Type B pancreatic cell (in vitro differentiated cells): ENCODE results near the gene STK26. TPM values are rescaled to one million over a fixed set of nuclear protein-coding genes. Genes with fewer than 3 reads are reported as not detected.

Experiments used
- DNase-seq: peaks from one replicate; pipeline ENCODE4 v3.0.0; 2021; ENCODE audit warnings: mixed read lengths; ENCODE audit not compliant: unreplicated experiment; ENCODE audit errors: extremely low spot score
- H3K27ac Mint-ChIP-seq: 2 replicates; pipeline ENCODE4 v1.8.0; 2021; ENCODE audit warnings: mild to moderate bottlenecking, mixed read lengths
- H3K27me3 Mint-ChIP-seq: 2 replicates; pipeline ENCODE4 v1.8.0; 2021; ENCODE audit warnings: mixed read lengths
- H3K36me3 Mint-ChIP-seq: 2 replicates; pipeline ENCODE4 v1.8.0; 2021; ENCODE audit warnings: mixed read lengths
- H3K4me1 Mint-ChIP-seq: one replicate; pipeline ENCODE4 v1.8.0; 2021; ENCODE audit warnings: mixed read lengths; ENCODE audit not compliant: unreplicated experiment
- H3K4me3 Mint-ChIP-seq: 2 replicates; pipeline ENCODE4 v1.8.0; 2021; ENCODE audit warnings: mild to moderate bottlenecking, mixed read lengths
- H3K9me3 Mint-ChIP-seq: 2 replicates; pipeline ENCODE4 v1.8.0; 2021; ENCODE audit warnings: mixed read lengths
- total RNA-seq: library from RNA; stranded (reverse); gene quantifications from 2 replicates; pipeline ENCODE4 v1.2.1, GENCODE V29; 2021; ENCODE audit warnings: low replicate concordance
- TF ChIP-seq, protein P1 (sequence below): fragments of 200-600 bp; sonication (generic); conservative IDR thresholded peaks from 2 replicates; pipeline ENCODE4 v1.5.0; 2021; ENCODE audit warnings: antibody characterized with exemption, mild to moderate bottlenecking

The STK26 gene
- total RNA-seq, 1 donor from 2014 or later: 64.3 TPM

DNA sequence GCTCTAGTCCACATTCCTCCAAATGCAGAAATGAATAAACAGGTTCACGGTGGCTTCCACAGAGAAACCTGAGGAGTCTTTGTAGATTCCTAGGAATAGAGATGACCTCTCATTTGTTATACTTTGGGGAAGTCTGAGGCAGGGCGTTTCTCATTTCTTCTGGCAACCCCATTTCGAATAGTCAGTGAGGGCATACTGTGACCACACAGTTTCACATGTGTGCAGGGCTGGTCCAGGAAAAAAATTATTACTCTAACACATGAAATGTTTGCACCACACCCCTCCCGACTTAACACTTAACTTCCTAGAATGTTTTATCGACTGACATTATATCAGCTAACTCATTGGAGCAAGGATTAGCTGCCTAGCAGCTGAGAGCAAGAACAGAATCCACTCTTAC, 92.7 kb downstream of the STK26 start:
- Mint-ChIP-seq H3K27me3 (no peaks in the 10 kb centered on the region), H3K4me3 (no peak overlapping the region), H3K27ac (no peak overlapping the region), H3K9me3 (no peaks in the 10 kb centered on the region), H3K36me3 (peaks cover 5% of the 10 kb centered on the region), H3K4me1 (peaks cover 61% of the 10 kb centered on the region)
- TF ChIP-seq, protein P1, sequence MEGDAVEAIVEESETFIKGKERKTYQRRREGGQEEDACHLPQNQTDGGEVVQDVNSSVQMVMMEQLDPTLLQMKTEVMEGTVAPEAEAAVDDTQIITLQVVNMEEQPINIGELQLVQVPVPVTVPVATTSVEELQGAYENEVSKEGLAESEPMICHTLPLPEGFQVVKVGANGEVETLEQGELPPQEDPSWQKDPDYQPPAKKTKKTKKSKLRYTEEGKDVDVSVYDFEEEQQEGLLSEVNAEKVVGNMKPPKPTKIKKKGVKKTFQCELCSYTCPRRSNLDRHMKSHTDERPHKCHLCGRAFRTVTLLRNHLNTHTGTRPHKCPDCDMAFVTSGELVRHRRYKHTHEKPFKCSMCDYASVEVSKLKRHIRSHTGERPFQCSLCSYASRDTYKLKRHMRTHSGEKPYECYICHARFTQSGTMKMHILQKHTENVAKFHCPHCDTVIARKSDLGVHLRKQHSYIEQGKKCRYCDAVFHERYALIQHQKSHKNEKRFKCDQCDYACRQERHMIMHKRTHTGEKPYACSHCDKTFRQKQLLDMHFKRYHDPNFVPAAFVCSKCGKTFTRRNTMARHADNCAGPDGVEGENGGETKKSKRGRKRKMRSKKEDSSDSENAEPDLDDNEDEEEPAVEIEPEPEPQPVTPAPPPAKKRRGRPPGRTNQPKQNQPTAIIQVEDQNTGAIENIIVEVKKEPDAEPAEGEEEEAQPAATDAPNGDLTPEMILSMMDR: no peak
- DNase-seq: no peak

DNA sequence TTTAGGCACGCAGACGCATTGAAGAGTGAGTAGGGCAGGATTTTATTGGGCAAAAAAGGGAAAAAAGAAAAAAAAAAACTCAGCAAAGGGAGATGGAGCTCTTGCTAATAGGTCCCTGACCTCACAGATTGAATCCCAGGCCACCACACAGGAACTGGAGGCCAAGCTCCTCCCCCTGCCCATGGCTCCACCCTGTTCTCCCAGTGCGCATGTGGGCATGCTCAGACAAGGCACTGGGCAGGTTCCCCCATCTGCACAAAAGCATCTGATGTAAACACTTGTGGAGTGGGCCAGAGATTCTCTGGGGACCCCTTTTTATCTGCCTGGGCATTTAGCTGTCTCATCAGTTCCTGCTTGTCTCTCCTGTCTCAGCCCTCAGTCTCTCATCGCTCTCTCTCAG, 95.3 kb downstream of the STK26 start:
- H3K36me3 Mint-ChIP-seq: peaks cover 5% of the 10 kb centered on the region
- no peak overlapping the region for H3K4me3 Mint-ChIP-seq
- TF ChIP-seq, protein P1: no peak
- H3K27me3 Mint-ChIP-seq: no peaks in the 10 kb centered on the region
- peak overlapping the region; percentile 95 for H3K27ac Mint-ChIP-seq
- no peak for DNase-seq
- H3K4me1 Mint-ChIP-seq: peaks cover 49% of the 10 kb centered on the region
- H3K9me3 Mint-ChIP-seq: peaks cover 5% of the 10 kb centered on the region

DNA sequence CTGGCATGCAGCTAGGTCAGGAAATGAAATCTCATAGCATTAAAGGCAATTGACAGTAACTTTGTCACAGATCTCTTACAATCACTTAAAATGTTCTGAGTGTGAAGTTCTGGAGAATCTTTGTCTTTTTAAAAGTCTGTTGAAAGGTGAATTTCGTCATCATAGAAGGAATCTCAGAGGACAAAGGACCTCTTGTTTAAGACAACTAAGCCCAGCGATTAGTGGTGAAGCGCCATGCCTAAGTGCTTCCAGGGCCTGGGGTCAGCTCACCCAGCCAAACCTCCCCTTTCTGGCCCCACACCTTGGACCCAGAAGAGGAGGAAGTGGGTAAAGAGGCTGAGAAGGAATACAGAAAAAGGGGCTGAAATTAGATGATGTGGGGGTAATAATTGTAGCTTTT, 96.2 kb downstream of the STK26 start:
- H3K27me3 Mint-ChIP-seq: no peaks in the 10 kb centered on the region
- H3K9me3 Mint-ChIP-seq: peaks cover 5% of the 10 kb centered on the region
- H3K27ac Mint-ChIP-seq: peak overlapping the region; percentile 95
- peak overlapping the region; percentile 78 for H3K4me3 Mint-ChIP-seq
- H3K4me1 Mint-ChIP-seq: peaks cover 45% of the 10 kb centered on the region
- TF ChIP-seq, protein P1: no peak
- DNase-seq: no peak
- H3K36me3 Mint-ChIP-seq: peaks cover 5% of the 10 kb centered on the region

DNA sequence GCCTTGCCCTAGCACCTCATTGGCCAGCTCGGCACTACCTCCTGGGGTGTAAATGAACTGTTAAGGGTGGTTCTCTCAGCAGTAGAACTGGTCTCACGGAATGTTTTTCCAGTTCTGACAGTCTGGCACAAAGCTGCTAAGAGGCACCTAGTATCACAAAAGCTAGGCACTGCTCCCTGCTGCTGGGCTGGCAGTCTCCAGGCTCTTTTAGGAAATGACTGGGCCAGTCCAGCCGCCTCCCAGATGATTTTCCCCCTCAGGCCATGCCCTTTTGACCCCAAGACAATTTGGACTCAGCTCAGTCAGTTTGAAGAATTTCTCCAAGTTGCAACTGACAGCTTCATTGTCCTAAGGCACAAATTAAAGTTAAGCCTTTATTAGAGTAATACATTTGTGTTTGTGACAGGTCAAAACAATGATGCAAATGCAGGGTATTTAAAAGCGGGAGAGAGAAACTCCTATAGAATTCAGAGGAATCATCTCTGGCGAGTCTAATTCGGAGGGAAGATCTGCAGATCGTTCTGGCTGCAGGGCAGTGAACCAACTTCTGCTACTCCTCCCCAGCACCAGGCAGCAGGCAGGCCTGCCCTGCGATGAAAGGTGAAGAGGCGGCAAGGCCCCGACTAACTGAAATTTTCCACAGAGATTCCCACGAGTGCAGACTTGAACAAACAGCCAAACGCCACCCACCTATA, 96.9 kb downstream of the STK26 start:
- Mint-ChIP-seq H3K27me3 (no peaks in the 10 kb centered on the region), H3K36me3 (peaks cover 5% of the 10 kb centered on the region), H3K4me3 (peak overlapping the region; percentile 78), H3K27ac (peak overlapping the region; percentile 95), H3K9me3 (peaks cover 5% of the 10 kb centered on the region), H3K4me1 (peaks cover 40% of the 10 kb centered on the region)
- TF ChIP-seq, protein P1: no peak
- DNase-seq: no peak

DNA sequence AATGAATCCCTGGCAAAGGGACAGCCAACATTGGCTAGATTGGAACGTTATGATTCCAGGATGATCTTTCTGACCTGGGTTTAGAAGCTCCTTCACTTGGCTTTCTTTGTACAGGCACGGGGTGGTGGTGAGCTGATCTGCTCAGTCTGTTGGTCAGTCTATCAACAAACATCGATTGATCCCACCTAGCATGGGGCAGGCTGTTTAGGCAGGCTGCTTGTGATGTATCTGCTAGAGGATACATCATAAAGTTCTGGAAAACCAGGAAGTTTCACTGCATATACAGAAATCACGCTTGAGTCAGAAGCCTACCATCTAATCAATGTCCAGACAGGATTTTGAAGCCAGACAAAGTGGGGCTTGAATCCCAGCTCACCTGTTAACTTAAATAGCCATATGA, 97.8 kb downstream of the STK26 start:
- DNase-seq: no peak
- H3K36me3 Mint-ChIP-seq: peaks cover 5% of the 10 kb centered on the region
- peaks cover 5% of the 10 kb centered on the region for H3K9me3 Mint-ChIP-seq
- no peak overlapping the region for H3K4me3 Mint-ChIP-seq
- no peak overlapping the region for H3K27ac Mint-ChIP-seq
- TF ChIP-seq, protein P1: no peak
- H3K4me1 Mint-ChIP-seq: peaks cover 31% of the 10 kb centered on the region
- no peaks in the 10 kb centered on the region for H3K27me3 Mint-ChIP-seq

Other genes starting within 250 kb of the STK26 start
- gene FRMD7, start 104.7 kb downstream of the STK26 start, total RNA-seq: 0.14 TPM in 1 of 2 replicates, not detected in the other
- gene RAP2C, start 196.1 kb downstream of the STK26 start, total RNA-seq: 50.7 and 53.4 TPM in 2 replicates